Measurements from ENCODE around the gene TWIST2.

TWIST2 gene

GRCh38 chr2:238872628-238873380 is 24.9 kb downstream of the TWIST2 start:
- DNase-seq (ENCODE audit: low read depth in 2 of 2) = no peak

GRCh38 chr2:238873381-238873801 is 25.5 kb downstream of the TWIST2 start:
- no peak for DNase-seq (ENCODE audit: low read depth in 2 of 2)

- no peak for DNase-seq (ENCODE audit: low read depth in 2 of 2)
Measured at GRCh38 chr2:238873841-238874240, 26.0 kb downstream of the TWIST2 start.

- no peak for DNase-seq (ENCODE audit: low read depth in 2 of 2)
Measured at GRCh38 chr2:238874330-238875050, 26.6 kb downstream of the TWIST2 start.

DNA sequence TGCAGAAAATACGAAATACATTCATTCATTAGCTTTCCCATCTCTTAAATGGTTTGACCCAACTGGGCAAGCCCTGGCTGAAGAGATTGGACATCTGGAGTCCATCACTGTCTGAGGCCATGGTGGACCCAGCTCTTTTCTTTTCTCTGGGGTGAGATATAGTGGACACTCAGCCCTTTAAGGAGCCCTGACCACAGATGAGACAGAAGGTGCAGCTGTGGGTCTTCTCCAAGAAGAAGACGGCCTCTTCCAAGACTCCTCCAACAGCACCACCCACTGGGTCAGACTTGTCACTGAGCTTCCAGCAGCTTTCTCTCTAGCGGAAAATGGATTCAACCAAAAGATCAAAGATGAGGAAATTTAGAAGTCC is 27.2 kb downstream of the TWIST2 start:
- no peak for DNase-seq (ENCODE audit: low read depth in 2 of 2)

GRCh38 chr2:238875471-238876231 is 27.8 kb downstream of the TWIST2 start:
- DNase-seq (ENCODE audit: low read depth in 2 of 2) = no peak

DNA sequence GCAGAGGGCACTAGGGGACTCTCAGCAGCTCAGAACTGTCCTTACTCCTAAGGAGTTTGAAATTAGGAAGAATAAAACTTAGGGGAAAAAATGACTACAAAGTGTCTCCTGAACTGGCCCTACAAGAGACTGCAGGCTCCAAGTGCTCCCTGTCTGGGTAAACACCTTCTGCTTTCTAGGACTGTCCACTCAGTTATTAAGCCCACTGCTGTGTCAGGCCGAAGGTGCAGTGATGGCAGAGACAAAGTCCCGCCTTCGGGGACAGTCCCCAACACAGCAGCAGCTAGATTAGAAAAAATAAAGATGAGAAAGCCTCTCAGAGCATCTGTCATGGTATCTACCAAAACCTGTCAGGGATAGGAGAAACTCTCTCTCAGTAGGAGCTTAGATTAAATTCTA is 28.3 kb downstream of the TWIST2 start:
- DNase-seq (ENCODE audit: low read depth in 2 of 2) = no peak

DNA sequence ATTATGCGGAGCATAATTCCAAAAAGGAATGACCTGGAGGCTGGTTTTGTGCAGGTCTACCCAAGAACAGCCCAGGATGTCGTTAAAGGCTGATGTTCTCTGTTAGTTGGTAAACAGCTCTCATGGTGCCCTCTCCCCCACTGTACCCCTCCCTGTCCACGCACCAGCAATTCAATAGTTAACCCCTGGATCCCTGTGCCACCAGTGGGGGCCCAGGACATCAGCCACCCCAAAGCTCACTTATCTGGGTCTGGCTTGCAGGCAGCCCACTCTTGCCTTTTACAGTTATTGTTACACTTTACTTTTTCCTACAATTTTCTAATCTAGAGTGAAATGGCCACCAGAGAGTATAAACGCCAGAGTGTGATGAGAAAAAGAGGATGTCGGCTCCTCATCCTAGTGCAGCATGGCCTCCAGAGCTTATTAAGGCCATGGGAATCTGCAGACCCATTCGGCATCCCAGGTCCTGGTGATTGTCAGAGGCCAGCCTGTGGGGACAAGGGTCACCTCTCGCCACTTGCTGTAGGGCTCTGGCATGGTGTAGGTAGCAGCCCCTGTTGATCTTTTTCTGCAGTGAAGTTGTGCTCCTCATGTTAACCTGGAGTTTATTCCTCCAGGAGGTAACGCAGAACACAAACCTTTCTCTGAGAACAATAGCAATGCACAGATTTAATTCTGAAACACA is 30.3 kb downstream of the TWIST2 start:
- no peak for DNase-seq (ENCODE audit: low read depth in 2 of 2)

DNA sequence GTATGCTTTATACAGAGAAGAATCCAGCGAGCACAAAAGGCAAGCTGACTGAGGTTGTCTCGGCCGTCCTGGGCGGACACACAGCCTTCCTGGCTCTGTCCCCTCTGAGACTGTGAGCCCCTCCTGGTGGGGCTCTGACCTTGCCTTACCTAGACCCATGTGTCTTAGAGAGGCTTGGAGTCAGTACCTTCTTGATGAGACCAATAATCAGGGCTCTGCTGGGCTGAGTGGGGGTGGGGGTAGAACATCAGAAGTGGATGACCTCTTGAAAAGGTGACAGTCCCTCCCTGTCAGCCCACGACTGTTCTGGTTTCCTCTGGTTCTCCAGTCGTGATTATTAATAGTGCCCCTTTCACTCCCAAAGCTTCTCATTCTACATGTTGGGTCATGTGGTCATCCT is 31.2 kb downstream of the TWIST2 start:
- no peak for DNase-seq (ENCODE audit: low read depth in 2 of 2)

GRCh38 chr2:238879621-238880377 is 31.9 kb downstream of the TWIST2 start:
- no peak for DNase-seq (ENCODE audit: low read depth in 2 of 2)

DNA sequence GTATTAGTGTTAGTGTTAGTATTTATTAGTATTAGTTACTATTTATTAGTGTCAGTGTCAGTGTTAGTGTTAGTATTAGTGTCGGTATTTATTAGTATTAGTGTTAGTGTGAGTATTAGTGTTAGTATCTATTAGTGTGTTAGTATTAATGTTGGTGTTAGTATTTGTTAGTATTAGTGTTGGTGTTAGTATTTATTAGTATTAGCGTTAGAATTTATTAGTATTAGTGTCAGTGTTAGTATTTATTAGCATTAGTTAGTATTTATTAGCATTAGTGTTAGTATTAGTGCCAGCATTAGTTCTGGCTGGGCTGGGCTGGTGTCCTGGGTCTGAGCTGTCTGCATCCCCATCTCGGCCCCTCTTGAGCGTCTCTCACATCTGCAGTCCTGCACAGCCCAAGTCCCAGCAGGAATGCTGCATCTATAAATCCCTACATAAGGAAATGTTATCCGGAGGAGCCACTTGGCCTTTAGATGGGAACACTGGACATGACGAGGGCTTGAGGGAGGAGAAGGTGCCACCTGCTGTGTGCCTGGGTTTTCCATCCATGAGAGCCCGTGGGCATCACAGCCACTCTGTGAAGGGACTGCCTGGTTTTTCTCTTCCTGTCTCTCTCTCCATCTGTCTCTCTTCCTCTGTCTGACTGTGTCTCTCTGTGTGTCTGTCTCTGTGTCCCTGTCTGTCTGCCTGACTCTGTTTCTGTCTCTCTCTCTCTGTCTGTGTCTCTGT is 33.6 kb downstream of the TWIST2 start:
- no peak for DNase-seq (ENCODE audit: low read depth in 2 of 2)

- DNase-seq (ENCODE audit: low read depth in 2 of 2) = no peak
Measured at GRCh38 chr2:238882082-238882755, 34.3 kb downstream of the TWIST2 start.

DNA sequence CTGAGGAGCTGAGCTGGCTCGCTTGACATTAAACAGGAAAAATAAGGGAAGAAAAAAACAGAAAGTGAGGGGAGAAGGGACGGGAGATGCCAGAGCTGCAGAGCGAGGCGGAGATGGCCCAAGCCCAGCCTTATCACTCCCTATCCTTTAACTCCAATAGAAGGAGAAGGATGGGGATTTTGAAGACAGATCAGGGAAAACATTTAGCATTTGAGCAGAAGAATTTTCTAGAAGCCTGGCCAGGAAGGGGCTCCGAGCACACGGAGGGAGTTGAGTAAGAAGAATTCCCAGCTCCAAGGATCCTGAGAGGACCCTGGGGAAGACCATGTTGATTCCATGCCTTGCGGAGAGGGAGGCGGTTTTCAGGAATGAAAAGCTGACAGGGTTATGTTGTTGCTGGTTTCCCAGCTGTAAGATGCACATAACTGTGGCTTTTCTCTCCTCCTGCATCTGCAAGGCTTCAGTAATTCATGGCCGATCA is 35.6 kb downstream of the TWIST2 start:
- no peak for DNase-seq (ENCODE audit: low read depth in 2 of 2)

DNA sequence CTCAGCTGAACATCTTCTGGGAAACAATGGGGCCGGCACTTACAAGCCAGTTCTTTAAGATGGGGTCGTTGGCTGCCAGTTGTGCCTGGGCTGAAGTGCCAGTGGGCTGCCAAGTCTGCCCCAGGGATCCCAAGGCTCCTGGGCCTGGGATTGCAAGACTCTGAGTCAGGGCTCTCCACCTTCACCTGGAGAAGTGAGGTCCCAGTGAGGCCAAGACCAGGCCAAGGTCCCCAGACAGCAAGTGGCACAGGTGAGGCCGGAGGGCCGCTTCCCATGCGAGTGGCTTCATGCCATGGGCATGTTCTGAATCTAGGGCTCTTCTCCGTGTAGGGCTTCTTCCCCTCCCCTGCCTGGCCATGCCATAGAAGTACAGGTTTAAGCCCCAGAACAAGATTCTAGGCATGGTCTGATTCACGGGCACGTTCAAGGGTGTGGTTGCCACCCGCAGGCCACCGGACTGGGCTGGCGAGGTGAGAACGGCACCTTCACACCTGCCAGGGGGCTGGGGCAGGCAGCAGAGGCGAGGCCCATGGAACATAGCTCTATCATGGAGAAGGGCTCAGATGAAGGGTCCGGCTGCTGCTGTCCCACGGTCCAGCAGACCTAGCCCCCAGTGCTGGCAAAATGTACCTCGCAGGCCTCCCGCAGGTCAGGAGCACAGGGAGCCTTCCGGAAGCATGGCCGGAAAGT is 36.4 kb downstream of the TWIST2 start:
- no peak for DNase-seq (ENCODE audit: low read depth in 2 of 2)

GRCh38 chr2:238884812-238885408 is 37.0 kb downstream of the TWIST2 start:
- DNase-seq (ENCODE audit: low read depth in 2 of 2) = no peak

DNA sequence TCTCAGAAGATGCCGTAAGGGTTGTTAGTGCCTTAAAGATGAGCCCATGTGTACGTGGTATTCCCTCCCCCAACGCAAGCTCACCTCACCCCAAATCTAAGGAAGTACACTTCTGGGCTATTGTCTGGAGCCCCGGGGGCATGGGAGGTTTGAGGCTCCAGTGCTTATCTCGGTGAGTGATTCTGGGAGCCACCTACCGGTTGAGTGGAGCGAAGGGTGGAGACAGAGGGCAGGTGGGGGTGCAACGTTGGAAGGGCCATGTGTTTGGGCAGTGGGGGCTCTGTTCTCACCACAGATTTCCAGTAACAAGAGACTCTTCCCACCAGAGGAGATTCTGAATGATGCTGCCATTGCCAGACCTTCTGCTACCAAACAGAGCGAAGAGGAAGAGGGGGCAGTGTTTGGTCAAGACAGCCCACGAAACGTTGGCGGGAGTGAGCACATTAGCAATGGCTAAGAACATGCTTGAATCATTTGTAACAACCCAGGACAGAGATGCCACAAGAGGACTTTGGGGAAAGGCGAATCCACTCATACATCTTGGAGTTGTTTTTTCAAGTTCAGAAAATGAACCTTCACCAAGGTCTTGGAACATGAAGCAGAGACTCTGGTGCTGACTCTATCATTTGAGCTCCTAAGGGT is 38.7 kb downstream of the TWIST2 start:
- no peak for DNase-seq (ENCODE audit: low read depth in 2 of 2)

GRCh38 chr2:238887616-238888015 is 39.7 kb downstream of the TWIST2 start:
- DNase-seq (ENCODE audit: low read depth in 2 of 2) = no peak

DNA sequence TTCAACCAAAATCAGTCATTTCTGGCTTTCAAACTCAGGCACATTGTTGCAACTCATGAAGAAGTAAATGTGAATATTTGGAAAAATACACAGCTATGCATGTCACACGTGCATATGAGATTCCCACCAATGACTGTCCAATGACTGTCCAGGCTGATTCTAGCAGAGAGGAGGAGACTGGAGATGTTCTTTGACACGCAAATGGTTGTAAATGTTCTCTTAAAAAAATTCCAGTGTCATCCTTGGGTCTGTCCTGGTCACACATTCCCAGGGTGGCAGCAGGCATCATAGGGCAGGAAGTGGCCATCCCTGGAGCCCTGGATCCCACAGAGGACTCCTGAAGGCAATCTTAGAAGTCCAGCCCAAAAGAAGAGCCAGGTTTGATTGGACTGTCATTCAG is 40.9 kb downstream of the TWIST2 start:
- DNase-seq (ENCODE audit: low read depth in 2 of 2) = no peak

Measured in stimulated activated CD4-positive, alpha-beta T cell treated with anti-CD3 and anti-CD28 coated beads, Interleukin-1b, Interleukin-23, amount 100 ng/mL, for 4 hours (primary cell).